Kidney glomerular epithelial cell (primary cell): Measurements from ENCODE around the gene LZIC.
"Not testable (repeated sequence)": the region's sequence is repeated elsewhere in the genome, so short reads cannot be mapped to it uniquely, and the experiment has no call there.

Source experiments
- DNase-seq: peaks from one replicate; lab custom pipeline; 2025; lab: John Stamatoyannopoulos, UW

The LZIC gene

GRCh38 chr1:9942939-9943788, at the start of gene LZIC, which contains the start of gene NMNAT1:
TSS of gene LZIC (minus strand) at chr1:9943391. CDS start at chr1:9936619, 6,772 bp downstream.
TSS of gene NMNAT1 (plus strand) at chr1:9943475. CDS start at chr1:9972074, 28,599 bp downstream.
- DNase-seq: peak; percentile 90

DNA sequence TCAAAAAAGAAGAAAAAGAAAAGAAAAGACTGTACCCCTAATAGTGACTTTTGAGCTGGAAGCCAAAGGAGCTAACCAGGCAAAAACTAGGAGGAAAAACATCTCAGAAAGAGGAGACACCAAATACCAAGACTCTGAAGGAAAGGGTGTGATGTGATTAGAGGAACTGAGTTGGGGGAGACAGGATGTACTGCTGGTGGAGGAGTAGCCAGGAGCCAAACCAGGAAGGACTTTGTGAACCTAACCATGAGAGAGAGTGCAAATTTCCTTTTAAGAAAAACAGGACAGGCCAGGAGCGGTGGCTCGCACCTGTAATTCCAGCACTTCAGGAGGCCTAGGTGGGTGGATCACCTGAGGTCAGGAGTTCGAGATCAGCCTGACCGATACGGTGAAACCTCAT, 49.7 kb upstream of the LZIC start:
- DNase-seq: no peak

- DNase-seq: no peak
Observed at GRCh38 chr1:9990944-9991343, 47.8 kb upstream of the LZIC start.

GRCh38 chr1:9989773-9990172, 46.6 kb upstream of the LZIC start:
- no peak for DNase-seq

DNA sequence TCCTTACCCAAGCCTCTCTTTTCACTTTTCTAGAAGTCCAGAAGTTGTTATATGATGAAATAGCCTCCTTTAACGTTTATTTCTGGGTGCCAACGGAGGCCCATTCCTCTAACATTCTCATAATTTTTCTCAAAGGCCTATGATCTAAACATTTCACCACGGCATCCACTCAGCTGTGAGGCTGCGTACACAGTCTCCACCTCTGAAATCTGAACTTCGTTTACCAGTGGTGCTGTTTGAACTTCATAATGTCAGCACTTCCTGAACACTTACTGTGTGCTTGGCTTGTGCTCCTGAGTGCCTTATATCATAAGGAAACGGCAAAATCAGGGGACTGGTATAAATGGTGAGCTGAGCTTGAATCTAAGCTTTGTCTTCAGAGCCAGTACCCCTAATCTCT, 41.8 kb upstream of the LZIC start:
- DNase-seq: no peak

- DNase-seq: no peak
Observed at GRCh38 chr1:9984253-9984652, 41.1 kb upstream of the LZIC start.

DNA sequence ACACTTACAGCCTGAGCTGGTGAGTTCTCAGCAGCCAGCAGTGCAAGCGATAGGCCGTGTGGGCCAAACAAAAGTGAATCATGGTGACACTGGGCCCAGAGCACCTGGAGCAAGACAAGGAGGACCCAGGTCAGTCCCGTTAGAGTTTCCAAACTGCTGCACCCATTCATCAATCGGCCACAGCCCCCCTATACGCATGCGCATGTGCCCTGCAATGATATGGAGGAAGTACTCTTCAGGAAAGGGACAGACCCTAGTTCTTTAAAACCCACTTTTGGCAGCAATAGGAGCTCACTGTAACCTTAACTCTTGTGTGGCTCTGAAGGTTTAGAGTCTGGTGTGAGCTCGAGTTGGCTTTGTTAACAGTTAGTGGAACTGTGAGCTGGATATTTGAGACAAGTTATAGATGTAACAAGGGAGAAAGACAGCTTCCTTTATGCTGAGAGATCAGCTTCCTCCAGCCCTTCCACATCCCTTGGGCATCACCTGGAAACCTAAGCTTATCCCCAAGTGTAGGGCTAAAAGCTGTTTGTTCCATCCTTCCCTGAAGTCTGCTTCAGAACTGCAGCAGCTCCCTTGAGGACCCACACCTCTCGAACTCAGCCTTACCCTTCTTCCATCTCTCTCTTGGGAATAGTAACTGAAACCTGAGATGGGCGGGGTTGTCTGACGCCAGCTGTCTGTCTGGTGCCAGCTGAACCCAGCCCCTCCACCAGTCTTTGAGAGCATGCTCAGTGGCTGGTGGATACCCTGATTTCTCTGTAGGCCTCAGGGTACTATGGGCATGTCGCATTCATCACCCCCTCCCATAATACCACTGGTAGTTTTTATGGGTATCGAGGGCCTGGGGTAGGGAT, 17.7 kb upstream of the LZIC start:
- DNase-seq: no peak

DNA sequence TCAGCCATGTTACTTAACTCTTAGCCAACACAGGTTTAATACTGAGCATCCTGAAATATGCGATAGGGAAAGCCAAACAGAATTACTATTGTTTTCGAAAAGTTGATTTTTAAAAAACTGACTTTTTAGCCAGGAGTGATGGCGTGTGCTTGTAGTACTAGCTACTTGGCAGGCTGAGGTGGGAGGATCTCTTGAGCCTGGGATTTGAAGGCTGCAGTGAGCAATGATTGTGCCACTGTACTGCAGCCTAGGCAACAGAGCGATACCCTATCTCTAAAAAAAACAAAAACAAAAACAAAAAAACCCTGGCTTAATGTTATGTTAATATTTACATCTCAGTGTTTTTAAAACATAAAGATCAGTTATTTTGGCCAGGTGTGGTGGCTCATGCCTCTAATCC, 16.8 kb upstream of the LZIC start:
- DNase-seq: no peak

- DNase-seq: no peak
Observed at GRCh38 chr1:9957726-9958125, 14.5 kb upstream of the LZIC start.

DNA sequence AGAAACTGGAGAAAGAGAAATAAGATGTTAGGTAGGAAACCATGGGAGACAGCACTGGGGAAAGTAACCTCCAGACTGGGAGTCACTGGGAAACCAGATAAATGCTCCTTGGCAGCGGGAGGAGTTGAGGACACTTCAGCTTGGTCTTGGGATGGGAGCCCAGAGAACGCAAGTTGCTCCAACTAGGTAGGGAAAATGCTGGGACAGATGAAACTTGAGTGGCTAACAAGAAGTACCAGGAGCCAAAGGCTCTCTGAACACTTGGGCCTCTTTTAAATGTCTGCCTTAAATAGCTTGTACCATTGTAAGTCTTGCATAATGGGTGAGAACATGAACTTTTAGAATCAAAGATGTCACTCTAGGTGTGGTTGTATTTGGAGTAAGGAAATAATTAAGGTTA, 3.1 kb upstream of the LZIC start:
- no peak for DNase-seq

- DNase-seq: peak; percentile 74
Observed at GRCh38 chr1:9942399-9942938, 722 bp downstream of the LZIC start.

DNA sequence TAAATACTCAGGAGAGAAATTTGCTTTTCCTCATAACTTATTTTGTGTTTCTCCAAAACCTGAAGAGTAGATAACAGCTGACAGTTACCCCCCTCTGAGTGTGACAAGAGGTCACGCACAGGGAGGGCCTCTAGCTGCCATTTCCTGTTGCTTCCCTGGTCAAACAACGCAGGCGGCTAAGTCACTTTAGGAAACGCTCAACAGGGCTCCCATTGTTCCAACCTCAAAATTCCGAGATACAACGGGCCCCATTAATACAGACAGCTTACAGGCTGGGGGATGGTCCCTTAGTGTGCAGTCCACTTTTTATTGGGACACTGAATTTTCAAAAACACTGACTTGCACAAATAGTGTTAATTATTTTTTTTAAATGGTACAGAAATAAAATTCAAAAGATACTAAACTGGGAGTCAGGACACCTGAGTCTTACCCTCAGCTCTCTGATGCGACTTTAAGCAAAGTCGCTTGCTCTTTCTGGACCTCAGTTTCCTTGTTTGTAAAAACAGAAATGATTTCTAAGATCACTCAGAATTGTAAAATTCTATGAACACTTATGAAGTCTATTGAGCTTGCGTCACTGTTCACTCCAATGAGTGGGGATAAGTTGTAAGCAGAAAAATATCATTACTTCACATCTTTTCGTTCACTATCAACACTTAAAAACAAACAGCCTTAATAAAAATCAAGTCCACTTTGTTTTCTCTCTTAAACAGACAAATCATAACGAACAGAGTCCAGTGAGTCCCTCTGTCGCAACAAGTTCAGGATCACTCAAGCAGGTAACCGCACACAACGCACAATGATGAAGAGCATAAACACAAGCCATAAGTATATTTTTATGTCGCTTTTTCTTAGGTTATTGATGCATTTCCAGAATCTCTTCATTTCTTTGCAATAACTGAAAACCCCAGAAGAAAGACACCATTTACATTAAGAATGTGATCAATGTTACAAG, 13.5 kb downstream of the LZIC start:
- DNase-seq: no peak

GRCh38 chr1:9927259-9927658, 15.9 kb downstream of the LZIC start:
- no peak for DNase-seq

DNA sequence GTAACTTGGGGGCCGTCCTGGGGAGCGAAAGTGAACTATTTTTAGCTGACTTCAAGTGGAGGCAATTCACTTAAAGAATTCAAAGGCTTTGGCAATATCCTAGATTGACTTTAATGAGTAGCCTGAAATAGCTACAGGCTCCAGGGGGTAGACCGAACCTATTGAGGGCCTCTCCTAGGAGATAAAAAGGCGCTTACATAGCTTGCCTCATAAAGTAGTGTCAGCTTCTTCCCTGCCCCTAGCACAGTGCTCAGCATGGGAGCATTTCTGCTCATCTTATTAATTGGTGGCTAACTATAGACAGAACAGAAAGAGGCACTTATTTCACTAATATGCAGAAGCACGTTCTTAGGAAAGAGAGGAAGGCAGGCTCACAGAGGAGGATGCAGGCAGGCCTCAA, 20.8 kb downstream of the LZIC start:
- DNase-seq: no peak

GRCh38 chr1:9920606-9921005, 22.6 kb downstream of the LZIC start:
- DNase-seq: no peak

DNA sequence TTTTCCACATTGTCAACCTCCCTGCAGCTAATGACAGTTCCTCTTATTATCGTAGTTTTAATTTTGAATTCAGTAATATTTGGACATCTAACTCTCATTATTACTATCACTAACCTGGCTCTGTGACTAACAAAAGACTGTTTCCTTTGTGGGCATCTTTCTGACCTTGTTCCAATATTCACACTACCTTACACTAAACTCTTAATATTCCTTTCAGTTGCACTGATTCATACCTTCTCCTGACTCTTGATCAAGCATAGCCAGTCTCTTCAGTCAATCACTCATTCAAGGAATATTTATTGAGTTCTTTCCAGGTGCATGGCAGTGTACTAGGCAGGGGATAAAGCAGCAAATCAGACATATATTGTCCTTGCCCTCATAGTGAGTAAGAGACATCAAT, 25.3 kb downstream of the LZIC start:
- DNase-seq: no peak

- DNase-seq: not testable (repeated sequence)
Observed at GRCh38 chr1:9917495-9917894, 25.7 kb downstream of the LZIC start.

DNA sequence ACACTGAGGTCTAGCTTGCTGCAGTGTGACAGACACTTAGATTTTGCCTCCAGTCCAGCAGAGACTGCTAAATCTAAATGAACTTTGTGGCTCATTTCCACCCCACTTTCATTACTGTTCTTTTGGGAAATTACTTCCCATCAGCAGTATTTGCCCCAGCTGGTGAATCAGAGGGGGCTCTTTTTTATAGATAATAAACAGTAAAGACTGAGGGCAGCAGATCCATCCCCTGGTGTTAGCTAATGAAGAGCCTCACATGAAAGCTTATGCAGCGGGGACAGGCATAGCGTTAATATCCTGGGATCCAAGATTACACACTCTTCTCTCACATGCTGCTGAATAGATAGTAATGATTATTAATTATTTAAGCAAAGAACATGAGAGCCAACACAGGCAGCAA, 26.7 kb downstream of the LZIC start:
- no peak for DNase-seq

DNA sequence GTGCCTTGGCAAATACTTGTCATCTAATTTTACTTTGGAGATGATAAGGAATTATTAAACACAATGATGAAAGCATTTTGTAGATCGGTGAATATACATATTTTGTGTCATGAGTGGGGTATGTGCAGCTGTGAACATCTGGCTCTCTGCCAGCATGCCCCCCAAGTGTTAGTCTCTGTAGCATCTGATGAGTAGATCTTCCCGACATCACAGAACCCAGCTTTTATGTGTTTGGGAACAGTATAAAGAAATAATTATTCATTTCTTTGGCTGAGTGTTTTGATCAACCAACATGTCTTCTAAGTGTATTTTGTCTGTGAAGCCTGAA, 28.6 kb downstream of the LZIC start:
- no peak for DNase-seq

- no peak for DNase-seq
Observed at GRCh38 chr1:9912264-9912936, 30.8 kb downstream of the LZIC start.
